HepG2 (cell line): ENCODE measurements around the gene BCAR3. TPM values are rescaled to one million over a fixed set of nuclear protein-coding genes. Genes with fewer than 3 reads are reported as not detected.

ENCODE experiments used
- ATAC-seq: fragments of 200-7000 bp; cut with Tn5 transposase; 3 replicates; pipeline ENCODE4 v1.9.1; 2020; ENCODE audit warnings: mild to moderate bottlenecking, moderate library complexity
- BruUV-seq: library from RNA; stranded (reverse); fragments of 400-500 nt; replicated peaks from 2 replicates; lab custom pipeline; 2021; lab: Mats Ljungman, UMichigan
- CTCF ChIA-PET: fragments of 300-600 bp; formaldehyde crosslinking; extraction: SDS; loops from one replicate; lab custom pipeline; 2021; ENCODE audit warnings: low total read pairs, inconsistent platforms, low intra/inter-chr PET ratio; lab: Yijun Ruan, JAX
- POLR2A ChIA-PET: fragments of 350-600 bp; sonication (Branson Sonifier 250); formaldehyde crosslinking; loops from one replicate; lab custom pipeline; 2020; ENCODE audit warnings: antibody characterized with exemption, inconsistent platforms; lab: Yijun Ruan, JAX
- DNase-seq: peaks from one replicate; pipeline ENCODE4 v3.0.0-alpha.2; 2015; ENCODE audit warnings: low spot score
- FAIRE-seq: peaks from 3 replicates; lab custom pipeline; 2011; peaks lifted over from hg19 to GRCh38; lab: Jason Lieb, UNC
- H2AFZ ChIP-seq: one replicate; pipeline ENCODE4 v1.6.1; 2011; ENCODE audit warnings: low read length, inconsistent platforms
- H3K27ac ChIP-seq: fragments of 300-600 bp; 3 replicates; pipeline ENCODE4 v1.8.0; 2011; ENCODE audit warnings: mixed run types, mild to moderate bottlenecking, mixed read lengths, low read length, inconsistent platforms; ENCODE audit not compliant: insufficient read depth; ENCODE audit errors: extremely low read length
- H3K27me3 ChIP-seq, 2 experiments: fragments of 200-600 bp in 1 of 2; 2 replicates in 1 of 2; 3 replicates in 1 of 2; pipeline versions ENCODE4 v1.6.0 to v1.8.0; 2011; ENCODE audit warnings: low read length in 2 of 2, mild to moderate bottlenecking in 2 of 2, moderate library complexity in 2 of 2, inconsistent platforms in 1 of 2; ENCODE audit not compliant: insufficient read depth in 2 of 2, control insufficient read depth in 1 of 2
- H3K36me3 ChIP-seq, 2 experiments: fragments of 200-600 bp in 1 of 2; replicated peaks in 1 of 2; 2 replicates in 1 of 2; 3 replicates in 1 of 2; pipeline versions ENCODE4 v1.5.1 to v1.8.0; 2011; ENCODE audit warnings: low read length in 2 of 2, inconsistent platforms in 1 of 2; ENCODE audit not compliant: insufficient read depth in 2 of 2, control insufficient read depth in 1 of 2
- H3K4me1 ChIP-seq: 2 replicates; pipeline ENCODE4 v1.5.1; 2012; ENCODE audit warnings: low read length, inconsistent platforms; ENCODE audit not compliant: insufficient read depth
- H3K4me2 ChIP-seq: 2 replicates; pipeline ENCODE4 v1.6.0; 2011; ENCODE audit warnings: low read depth, low read length, inconsistent platforms
- H3K4me3 ChIP-seq, 3 experiments: fragments of 200-600 bp in 1 of 3; sonication (generic), shearing (Covaris generic) in 1 of 3; replicated peaks in 1 of 3; 2 replicates each; pipeline ENCODE4 v1.5.1; 2011 to 2016; ENCODE audit warnings: low read length in 3 of 3, inconsistent platforms in 2 of 3, low read depth in 2 of 3, mild to moderate bottlenecking in 2 of 3, control low read depth in 1 of 3, mixed read lengths in 1 of 3; ENCODE audit not compliant: insufficient read depth in 1 of 3
- H3K79me2 ChIP-seq: one replicate; pipeline ENCODE4 v1.6.1; 2011; ENCODE audit warnings: low read length, inconsistent platforms; ENCODE audit not compliant: insufficient read depth
- H3K9ac ChIP-seq: 2 replicates; pipeline ENCODE4 v1.6.0; 2011; ENCODE audit warnings: mild to moderate bottlenecking, low read depth, low read length, inconsistent platforms; ENCODE audit not compliant: insufficient read depth
- H3K9me3 ChIP-seq: 2 replicates; pipeline ENCODE4 v1.5.1; 2012; ENCODE audit warnings: mild to moderate bottlenecking, low read length
- H4K20me1 ChIP-seq: 2 replicates; pipeline ENCODE4 v1.6.0; 2011; ENCODE audit warnings: inconsistent platforms, mild to moderate bottlenecking, low read length, moderate library complexity; ENCODE audit not compliant: insufficient read depth
- POLR2A ChIP-seq, 2 experiments: IDR thresholded peaks; 2 replicates each; pipeline ENCODE4 v1.6.1; 2011; ENCODE audit warnings: low read depth in 2 of 2, low read length in 2 of 2, mild to moderate bottlenecking in 1 of 2, moderate library complexity in 1 of 2; ENCODE audit not compliant: insufficient read depth in 1 of 2
- POLR2G ChIP-seq: fragments of 200-400 bp; formaldehyde crosslinking; IDR thresholded peaks from 2 replicates; pipeline ENCODE4 v1.6.1; 2018; ENCODE audit warnings: mild to moderate bottlenecking, low read depth, low read length, moderate library complexity
- TAF1 ChIP-seq: sonication (generic); formaldehyde crosslinking; IDR thresholded peaks from 2 replicates; pipeline ENCODE4 v1.4.0; 2020; ENCODE audit warnings: missing genetic modification reagents
- ZNF207 ChIP-seq: fragments of 450-650 bp; IDR thresholded peaks from 2 replicates; pipeline ENCODE4 v1.6.1; 2016; ENCODE audit warnings: antibody characterized with exemption, borderline replicate concordance
- ZNF225 ChIP-seq: sonication (generic); formaldehyde crosslinking; IDR thresholded peaks from 2 replicates; pipeline ENCODE4 v1.4.0; 2020; ENCODE audit warnings: mild to moderate bottlenecking, missing genetic modification reagents
- ZNF432 ChIP-seq: sonication (generic); formaldehyde crosslinking; IDR thresholded peaks from 2 replicates; pipeline ENCODE4 v1.5.0; 2020; ENCODE audit warnings: missing genetic modification reagents, mild to moderate bottlenecking, borderline replicate concordance
- ZNF724P ChIP-seq: sonication (generic); formaldehyde crosslinking; IDR thresholded peaks from 2 replicates; pipeline ENCODE4 v1.8.0; 2022; ENCODE audit warnings: missing genetic modification reagents, borderline replicate concordance
- ZNF879 ChIP-seq: sonication (generic); formaldehyde crosslinking; IDR thresholded peaks from 2 replicates; pipeline ENCODE4 v1.8.1; 2023; ENCODE audit warnings: missing genetic modification reagents
- WGBS: methylation state at CpG from one replicate; pipeline ENCODE4 v1.1.6; 2017; ENCODE audit warnings: low lambda C conversion rate; 5-methylcytosine and 5-hydroxymethylcytosine counted together
- in situ Hi-C: cut with HindIII; loops from 2 replicates; pipeline ENCODE4 v1.10.0; 2017; ENCODE audit warnings: low pct_unique_long_range_greater_than_20kb; ENCODE audit not compliant: extremely low pct_ligation_motif_present
- intact Hi-C: fragments of 100-400 bp; cut with micrococcal nuclease; formaldehyde crosslinking; loops from one replicate; pipeline ENCODE4 v1.10.0; 2022; ENCODE audit not compliant: unreplicated experiment
- polyA plus RNA-seq, 8 experiments: library from polyadenylated mRNA; depleted of rRNA in 3 of 8; stranded (reverse) in 7 of 8; unstranded in 1 of 8; fragments of >200 nt; fragmentation: Illumina TruSeq in 4 of 8; extraction: Trizol in 4 of 8; gene quantifications; 2 replicates each; pipeline versions ENCODE4 v1.2.1 to v1.2.3, GENCODE V29; 2011 to 2016; ENCODE audit warnings: low read depth in 4 of 8, missing spikeins in 1 of 8, mixed read lengths in 1 of 8; ENCODE audit not compliant: insufficient read depth in 1 of 8
- total RNA-seq, 5 experiments: library from RNA; depleted of rRNA; stranded (reverse); fragments of >200 nt; fragmentation: Illumina TruSeq; extraction: Trizol; gene quantifications; 2 replicates each; pipeline ENCODE4 v1.2.3, GENCODE V29; 2016; ENCODE audit warnings: low read depth in 1 of 5
- TF ChIP-seq, protein P1 (sequence below): sonication (generic); formaldehyde crosslinking; IDR thresholded peaks from 2 replicates; pipeline ENCODE4 v1.5.0; 2020; ENCODE audit warnings: missing genetic modification reagents

Gene BCAR3
- total and polyA plus RNA-seq, 2 of the 13 experiments (the other 11 are each of a cell fraction or from before 2014, with no cell fraction given), result 3.6 to 4.8 TPM

GRCh38 chr1:93608187-93609109 is 73.2 kb downstream of the BCAR3 start:
- POLR2A ChIA-PET, result interaction anchor here (0.9 to 2.9 kb wide), 4 partner anchors 9 to 16 kb away, joined by 3 to 24 read pairs (median 7); no protein-coding TSS in a partner anchor
- BruUV-seq, result no TSS peak
- peaks cover 0 to 2% of the 10 kb centered on the region in 2 experiments; a peak in 4 of 5 replicates for H3K36me3 ChIP-seq
- peak; percentile 16; the same call in 1 of the 3 replicates for ATAC-seq
- no peak for DNase-seq
- H3K9me3 ChIP-seq, result no peaks in the 10 kb centered on the region
- TF ChIP-seq ZNF724P (CRISPR knock-in tag) (no peak), TAF1 (no peak), ZNF879 (CRISPR knock-in tag) (no peak), POLR2A (IDR thresholded peaks at IDR 0.05; ENCODE audit: insufficient read depth in 1 of 2, low read depth in 2 of 2, low read length in 2 of 2) (peak in 1 of 2 experiments; percentile 23; a peak in 2 of 4 replicates), ZNF207 (no peak), ZNF432 (no peak), POLR2G (peak; percentile 49), ZNF225 (CRISPR knock-in tag) (no peak)
- TF ChIP-seq, protein P1, sequence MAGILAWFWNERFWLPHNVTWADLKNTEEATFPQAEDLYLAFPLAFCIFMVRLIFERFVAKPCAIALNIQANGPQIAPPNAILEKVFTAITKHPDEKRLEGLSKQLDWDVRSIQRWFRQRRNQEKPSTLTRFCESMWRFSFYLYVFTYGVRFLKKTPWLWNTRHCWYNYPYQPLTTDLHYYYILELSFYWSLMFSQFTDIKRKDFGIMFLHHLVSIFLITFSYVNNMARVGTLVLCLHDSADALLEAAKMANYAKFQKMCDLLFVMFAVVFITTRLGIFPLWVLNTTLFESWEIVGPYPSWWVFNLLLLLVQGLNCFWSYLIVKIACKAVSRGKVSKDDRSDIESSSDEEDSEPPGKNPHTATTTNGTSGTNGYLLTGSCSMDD, result no peak
- TF ChIP-seq, all 625 proteins: peak for 2
- no peak overlapping the region for H3K4me2 ChIP-seq
- no peaks in the 10 kb centered on the region for H3K27me3 ChIP-seq
- H3K4me3 ChIP-seq, result no peak overlapping the region
- FAIRE-seq, result no peak
- H3K4me1 ChIP-seq, result peaks cover 68% of the 10 kb centered on the region
- in situ Hi-C loops (no loop called here), intact Hi-C loops (no loop called here)
- no peak overlapping the region for H3K27ac ChIP-seq
- no peak overlapping the region for H3K9ac ChIP-seq
- H4K20me1 ChIP-seq, result no peaks in the 10 kb centered on the region
- H3K79me2 ChIP-seq, result no peaks in the 10 kb centered on the region
- WGBS, result 96% methylated on average over 7 of the region's 15 CpGs
- CTCF ChIA-PET, result no interaction called here
- no peak overlapping the region for H2AFZ ChIP-seq
